D721Med (cell line): ENCODE results near the gene SNAI1.
"Not testable (repeated sequence)": the region's sequence is repeated elsewhere in the genome, so short reads cannot be mapped to it uniquely, and the experiment has no call there.

Experiments used
- DNase-seq: peaks from one replicate; pipeline ENCODE4 v3.0.0; 2011; ENCODE audit warnings: low spot score; ENCODE audit not compliant: insufficient read length
- FAIRE-seq: peaks from 2 replicates; lab custom pipeline; 2011; peaks lifted over from hg19 to GRCh38; lab: Jason Lieb, UNC
- TF ChIP-seq, protein P1 (sequence below): IDR thresholded peaks from 2 replicates; pipeline ENCODE4 v1.5.1; 2012; ENCODE audit warnings: mild to moderate bottlenecking, control low read depth; ENCODE audit not compliant: insufficient read depth; ENCODE audit errors: missing control alignments

SNAI1 gene

DNA sequence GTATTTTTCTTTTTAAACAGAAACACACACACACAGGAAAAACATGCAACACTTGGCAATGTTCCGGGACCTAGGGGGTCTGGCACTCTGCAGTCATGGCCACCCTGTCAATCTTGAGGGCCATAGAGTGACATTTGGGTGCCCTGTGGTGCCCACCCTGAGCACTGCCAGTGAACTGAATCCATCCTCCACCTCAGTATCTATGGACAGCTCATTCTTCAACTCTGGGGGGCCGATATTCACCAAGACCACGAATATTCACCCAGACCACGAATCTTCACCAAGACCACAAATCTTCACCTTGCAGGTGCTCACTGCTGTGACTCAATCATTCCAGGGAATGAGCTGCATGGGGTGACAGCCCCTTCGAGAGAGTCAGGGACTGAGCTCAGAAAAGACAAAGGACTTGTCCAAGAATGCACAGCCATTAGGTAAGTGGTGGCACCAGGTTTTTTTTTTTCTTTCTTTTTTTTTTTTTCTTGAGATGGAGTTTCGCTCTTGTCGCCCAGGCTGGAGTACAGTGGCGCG is 19.1 kb downstream of the SNAI1 start:
- no peak for DNase-seq

GRCh38 chr20:50003253-50003656 is 20.5 kb downstream of the SNAI1 start:
- TF ChIP-seq, protein P1, sequence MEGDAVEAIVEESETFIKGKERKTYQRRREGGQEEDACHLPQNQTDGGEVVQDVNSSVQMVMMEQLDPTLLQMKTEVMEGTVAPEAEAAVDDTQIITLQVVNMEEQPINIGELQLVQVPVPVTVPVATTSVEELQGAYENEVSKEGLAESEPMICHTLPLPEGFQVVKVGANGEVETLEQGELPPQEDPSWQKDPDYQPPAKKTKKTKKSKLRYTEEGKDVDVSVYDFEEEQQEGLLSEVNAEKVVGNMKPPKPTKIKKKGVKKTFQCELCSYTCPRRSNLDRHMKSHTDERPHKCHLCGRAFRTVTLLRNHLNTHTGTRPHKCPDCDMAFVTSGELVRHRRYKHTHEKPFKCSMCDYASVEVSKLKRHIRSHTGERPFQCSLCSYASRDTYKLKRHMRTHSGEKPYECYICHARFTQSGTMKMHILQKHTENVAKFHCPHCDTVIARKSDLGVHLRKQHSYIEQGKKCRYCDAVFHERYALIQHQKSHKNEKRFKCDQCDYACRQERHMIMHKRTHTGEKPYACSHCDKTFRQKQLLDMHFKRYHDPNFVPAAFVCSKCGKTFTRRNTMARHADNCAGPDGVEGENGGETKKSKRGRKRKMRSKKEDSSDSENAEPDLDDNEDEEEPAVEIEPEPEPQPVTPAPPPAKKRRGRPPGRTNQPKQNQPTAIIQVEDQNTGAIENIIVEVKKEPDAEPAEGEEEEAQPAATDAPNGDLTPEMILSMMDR = no peak
- no peak for DNase-seq
- no peak for FAIRE-seq

More for the DNA sequence above, 19.1 kb downstream of the SNAI1 start:
- FAIRE-seq = no peak
- TF ChIP-seq, protein P1 = no peak

- FAIRE-seq = no peak
- no peak for DNase-seq
- TF ChIP-seq, protein P1 = no peak
Observed at GRCh38 chr20:50004229-50004628, 21.4 kb downstream of the SNAI1 start.

- no peak for DNase-seq
- TF ChIP-seq, protein P1 = no peak
- FAIRE-seq = no peak
Observed at GRCh38 chr20:50005471-50005981, 22.7 kb downstream of the SNAI1 start.

GRCh38 chr20:50007369-50007768 is 24.6 kb downstream of the SNAI1 start:
- DNase-seq (no peak), FAIRE-seq (no peak)
- TF ChIP-seq, protein P1 = no peak

GRCh38 chr20:50008007-50008406 is 25.2 kb downstream of the SNAI1 start:
- no peak for DNase-seq
- no peak for FAIRE-seq
- TF ChIP-seq, protein P1 = no peak

- TF ChIP-seq, protein P1 = no peak
- FAIRE-seq = no peak
- no peak for DNase-seq
Observed at GRCh38 chr20:50009521-50010454, 27.0 kb downstream of the SNAI1 start.

DNA sequence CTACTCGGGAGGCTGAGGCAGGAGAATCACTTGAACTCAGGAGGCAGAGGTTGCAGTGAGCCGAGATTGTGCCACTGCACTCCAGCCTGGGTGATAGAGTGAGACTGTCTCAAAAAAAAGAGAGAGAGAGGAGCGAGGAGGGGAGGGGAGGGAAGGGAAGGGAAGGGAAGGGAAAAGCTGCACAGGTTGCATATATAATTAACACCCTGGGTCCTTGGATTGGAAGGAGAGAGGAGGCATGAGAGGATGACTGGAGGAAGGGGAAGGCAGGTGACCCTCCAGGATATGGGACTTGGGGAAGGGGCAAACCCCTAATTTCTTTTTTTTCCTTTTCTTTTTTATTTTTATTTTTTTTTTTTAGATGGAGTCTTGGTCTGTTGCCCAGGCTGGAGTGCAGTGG is 28.8 kb downstream of the SNAI1 start:
- not testable (repeated sequence) for FAIRE-seq, DNase-seq
